Hypothalamus (tissue), 51 donors: ENCODE data around the gene ANKLE2.
"Not testable (repeated sequence)": the region's sequence is repeated elsewhere in the genome, so short reads cannot be mapped to it uniquely, and the experiment has no call there.

Experiments
- DNase-seq, 51 donors: peaks; one replicate each; lab custom pipeline; 2025; lab: John Stamatoyannopoulos, UW

Gene ANKLE2

GRCh38 chr12:132779781-132780353, 18.2 kb upstream of the ANKLE2 start:
- no peak for DNase-seq

- no peak for DNase-seq
Observed at GRCh38 chr12:132777614-132778013, 16.0 kb upstream of the ANKLE2 start.

GRCh38 chr12:132776816-132777568, 15.4 kb upstream of the ANKLE2 start:
- peak in 16 of 51 donors; percentile 9 to 58 (median 28) for DNase-seq

GRCh38 chr12:132776230-132776625, 14.6 kb upstream of the ANKLE2 start:
- not testable (repeated sequence) for DNase-seq

GRCh38 chr12:132775502-132776229, 14.0 kb upstream of the ANKLE2 start:
- no peak for DNase-seq

- peak in 1 of 51 donors; percentile 57 for DNase-seq
Observed at GRCh38 chr12:132774646-132775275, 13.1 kb upstream of the ANKLE2 start.

GRCh38 chr12:132774159-132774558, 12.5 kb upstream of the ANKLE2 start:
- no peak for DNase-seq

GRCh38 chr12:132773077-132773955, 11.7 kb upstream of the ANKLE2 start:
- DNase-seq, result no peak

GRCh38 chr12:132772606-132773005, 11.0 kb upstream of the ANKLE2 start:
- DNase-seq, result peak in 3 of 51 donors; percentile 7 to 18 (median 10)

- no peak for DNase-seq
Observed at GRCh38 chr12:132771126-132771838, 9.7 kb upstream of the ANKLE2 start.

GRCh38 chr12:132766380-132767085, 4.9 kb upstream of the ANKLE2 start:
- peak in 5 of 51 donors; percentile 10 to 26 (median 11) for DNase-seq

- no peak for DNase-seq
Observed at GRCh38 chr12:132765361-132765760, 3.7 kb upstream of the ANKLE2 start.

- DNase-seq, result no peak
Observed at GRCh38 chr12:132764231-132764630, 2.6 kb upstream of the ANKLE2 start.

GRCh38 chr12:132761921-132762583, 420 bp upstream of the ANKLE2 start:
- DNase-seq, result peak in 49 of 51 donors; percentile 17 to 87 (median 65)

- no peak for DNase-seq
Observed at GRCh38 chr12:132759359-132759758, 2.3 kb downstream of the ANKLE2 start.

GRCh38 chr12:132758825-132759224, 2.8 kb downstream of the ANKLE2 start:
- DNase-seq, result not testable (repeated sequence)

GRCh38 chr12:132754160-132754932, 7.3 kb downstream of the ANKLE2 start:
- DNase-seq, result no peak
